Measurements from ENCODE around the gene GPR150. TPM values are rescaled to one million over a fixed set of nuclear protein-coding genes. Genes with fewer than 3 reads are reported as not detected.

Gene GPR150
- total and polyA plus RNA-seq, 9 of the 15 experiments (the other 6 are each of a cell fraction or from before 2014, with no cell fraction given): not detected

DNA sequence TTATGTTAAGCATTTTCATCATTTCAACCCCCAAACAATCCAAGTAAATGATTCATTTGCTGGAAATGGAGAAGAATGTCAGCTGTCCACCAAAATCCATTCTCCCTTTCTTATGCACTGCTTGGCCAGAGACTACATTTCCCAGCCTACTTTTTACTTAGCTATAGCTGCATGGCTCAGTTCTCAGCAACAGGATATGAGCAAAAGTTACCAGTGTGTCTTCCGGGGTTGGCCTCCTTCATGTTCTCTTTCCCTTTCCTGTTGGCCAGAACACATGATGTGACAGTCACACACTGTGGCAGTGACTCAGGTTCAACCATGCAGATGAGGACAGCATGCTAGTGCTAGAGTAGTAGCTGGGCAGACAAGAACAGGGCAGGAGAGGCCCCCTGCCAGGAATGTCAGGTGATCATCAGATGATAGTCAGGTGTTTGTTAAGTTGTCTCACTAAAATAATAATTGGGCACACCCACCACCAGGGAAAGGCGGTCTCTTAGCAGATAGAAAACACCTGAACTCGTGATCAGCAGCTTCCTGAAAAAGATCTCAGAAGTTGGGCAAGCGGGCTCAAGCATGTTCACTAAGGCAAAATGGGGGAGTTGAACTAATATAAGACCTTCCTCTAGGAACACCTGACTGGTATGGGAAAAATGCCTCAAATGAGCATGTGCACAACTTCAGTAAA, 12.2 kb downstream of the GPR150 start (continued):
- TF ChIP-seq, protein P1, sequence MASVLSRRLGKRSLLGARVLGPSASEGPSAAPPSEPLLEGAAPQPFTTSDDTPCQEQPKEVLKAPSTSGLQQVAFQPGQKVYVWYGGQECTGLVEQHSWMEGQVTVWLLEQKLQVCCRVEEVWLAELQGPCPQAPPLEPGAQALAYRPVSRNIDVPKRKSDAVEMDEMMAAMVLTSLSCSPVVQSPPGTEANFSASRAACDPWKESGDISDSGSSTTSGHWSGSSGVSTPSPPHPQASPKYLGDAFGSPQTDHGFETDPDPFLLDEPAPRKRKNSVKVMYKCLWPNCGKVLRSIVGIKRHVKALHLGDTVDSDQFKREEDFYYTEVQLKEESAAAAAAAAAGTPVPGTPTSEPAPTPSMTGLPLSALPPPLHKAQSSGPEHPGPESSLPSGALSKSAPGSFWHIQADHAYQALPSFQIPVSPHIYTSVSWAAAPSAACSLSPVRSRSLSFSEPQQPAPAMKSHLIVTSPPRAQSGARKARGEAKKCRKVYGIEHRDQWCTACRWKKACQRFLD (CRISPR knock-in tag; IDR thresholded peaks at IDR 0.05): peak; percentile 86
- TF ChIP-seq ETV1 (tag; conservative IDR thresholded peaks at IDR 0.05; ENCODE audit: low read depth) (0 out of 2 replicates have a peak, but pooled peaks have one; percentile 28), RHOXF2B (CRISPR knock-in tag; conservative IDR thresholded peaks at IDR 0.05) (no peak), ZC3H8 (IDR thresholded peaks at IDR 0.05) (no peak), HDAC6 (IDR thresholded peaks at IDR 0.05; ENCODE audit: low read depth, low read length) (no peak), ZFP36 (IDR thresholded peaks at IDR 0.05; ENCODE audit: low read depth, low read length, partially characterized antibody) (no peak), ZNF175 (CRISPR knock-in tag; IDR thresholded peaks at IDR 0.05; ENCODE audit: low read depth) (peak; percentile 47; the same call in 1 of the 2 replicates), NR2C2 (CRISPR knock-in tag; IDR thresholded peaks at IDR 0.05) (no peak), NR2C2 (tag; IDR thresholded peaks at IDR 0.05) (peak; percentile 54; the same call in 1 of the 2 replicates), GABPA (tag; conservative IDR thresholded peaks at IDR 0.05; ENCODE audit: low read depth) (peak; percentile 85), GTF2E2 (tag; IDR thresholded peaks at IDR 0.05) (no peak)
